Pericardium fibroblast (primary cell): ENCODE results near the gene POMP. TPM values are rescaled to one million over a fixed set of nuclear protein-coding genes. Genes with fewer than 3 reads are reported as not detected.

ENCODE experiments used
- total RNA-seq: library from RNA; depleted of rRNA; stranded (reverse); fragments of >200 nt; gene quantifications from 2 replicates; pipeline ENCODE4 v1.2.3, GENCODE V29; 2015

POMP gene
- total RNA-seq, result 102 and 153 TPM in 2 replicates

GRCh38 chr13:28658796-28659620 is at the start of gene POMP:
POMP (plus strand) TSS chr13:28659130; CDS start chr13:28659185, 55 bp downstream.

GRCh38 chr13:28718543-28719226 is 59.8 kb downstream of the POMP start, which contains the start of gene SLC46A3:
SLC46A3 (minus strand) TSS chr13:28718970; CDS start chr13:28717998, 972 bp downstream.

Other genes with a start within 250 kb of the POMP start
- 0.60 and 3.6 TPM in 2 replicates for gene FLT1, start 164.0 kb upstream of the POMP start, total RNA-seq
- 1.4 and 3.3 TPM in 2 replicates for gene SLC46A3, start 59.8 kb downstream of the POMP start, total RNA-seq
- gene MTUS2, start 161.2 kb downstream of the POMP start, total RNA-seq, result not detected in 2 replicates